ENCODE measurements around the gene PTPRK. TPM values are rescaled to one million over a fixed set of nuclear protein-coding genes. Genes with fewer than 3 reads are reported as not detected.

Gene PTPRK
- total RNA-seq, 1 donor from 2014 or later: 50.3 TPM

GRCh38 chr6:127954082-127954481, 566.3 kb downstream of the PTPRK start:
- TF ChIP-seq, protein P1, sequence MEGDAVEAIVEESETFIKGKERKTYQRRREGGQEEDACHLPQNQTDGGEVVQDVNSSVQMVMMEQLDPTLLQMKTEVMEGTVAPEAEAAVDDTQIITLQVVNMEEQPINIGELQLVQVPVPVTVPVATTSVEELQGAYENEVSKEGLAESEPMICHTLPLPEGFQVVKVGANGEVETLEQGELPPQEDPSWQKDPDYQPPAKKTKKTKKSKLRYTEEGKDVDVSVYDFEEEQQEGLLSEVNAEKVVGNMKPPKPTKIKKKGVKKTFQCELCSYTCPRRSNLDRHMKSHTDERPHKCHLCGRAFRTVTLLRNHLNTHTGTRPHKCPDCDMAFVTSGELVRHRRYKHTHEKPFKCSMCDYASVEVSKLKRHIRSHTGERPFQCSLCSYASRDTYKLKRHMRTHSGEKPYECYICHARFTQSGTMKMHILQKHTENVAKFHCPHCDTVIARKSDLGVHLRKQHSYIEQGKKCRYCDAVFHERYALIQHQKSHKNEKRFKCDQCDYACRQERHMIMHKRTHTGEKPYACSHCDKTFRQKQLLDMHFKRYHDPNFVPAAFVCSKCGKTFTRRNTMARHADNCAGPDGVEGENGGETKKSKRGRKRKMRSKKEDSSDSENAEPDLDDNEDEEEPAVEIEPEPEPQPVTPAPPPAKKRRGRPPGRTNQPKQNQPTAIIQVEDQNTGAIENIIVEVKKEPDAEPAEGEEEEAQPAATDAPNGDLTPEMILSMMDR (IDR thresholded peaks at IDR 0.05; ENCODE audit: partially characterized antibody, unreplicated experiment): no peak
- no peak for DNase-seq
- Mint-ChIP-seq H3K36me3 (ENCODE audit: unreplicated experiment) (no peaks in the 10 kb centered on the region), H3K9me3 (ENCODE audit: unreplicated experiment) (peaks cover 2% of the 10 kb centered on the region), H3K4me1 (ENCODE audit: low read depth, unreplicated experiment) (no peaks in the 10 kb centered on the region), H3K27me3 (ENCODE audit: unreplicated experiment) (no peaks in the 10 kb centered on the region), H3K27ac (ENCODE audit: unreplicated experiment) (no peak overlapping the region), H3K4me3 (ENCODE audit: unreplicated experiment) (no peak overlapping the region)

DNA sequence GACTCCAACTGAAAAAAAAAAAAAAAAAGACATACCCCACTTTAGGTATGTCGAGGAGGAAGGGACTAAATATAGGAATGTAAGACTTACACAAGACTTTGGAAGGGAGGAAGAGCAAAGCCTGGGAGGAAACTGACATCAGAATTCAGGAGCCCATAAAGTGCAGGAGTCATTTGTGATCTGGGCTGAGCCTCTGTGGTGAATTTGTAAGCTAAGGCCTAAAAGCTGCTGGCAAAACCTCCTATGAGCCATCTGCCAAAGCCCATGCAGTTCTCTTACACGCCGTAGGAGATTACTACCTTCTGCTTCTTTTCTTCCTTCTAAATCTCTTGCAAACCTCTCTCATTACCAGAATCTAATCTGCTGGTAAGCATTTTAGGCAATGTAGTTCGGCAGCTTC, 567.6 kb downstream of the PTPRK start:
- H3K4me1 Mint-ChIP-seq (ENCODE audit: low read depth, unreplicated experiment): no peaks in the 10 kb centered on the region
- H3K27ac Mint-ChIP-seq (ENCODE audit: unreplicated experiment): no peak overlapping the region
- H3K36me3 Mint-ChIP-seq (ENCODE audit: unreplicated experiment): no peaks in the 10 kb centered on the region
- TF ChIP-seq, protein P1 (IDR thresholded peaks at IDR 0.05; ENCODE audit: partially characterized antibody, unreplicated experiment): no peak
- no peak overlapping the region for H3K4me3 Mint-ChIP-seq (ENCODE audit: unreplicated experiment)
- DNase-seq: no peak
- no peaks in the 10 kb centered on the region for H3K27me3 Mint-ChIP-seq (ENCODE audit: unreplicated experiment)
- peaks cover 2% of the 10 kb centered on the region for H3K9me3 Mint-ChIP-seq (ENCODE audit: unreplicated experiment)

- no peaks in the 10 kb centered on the region for H3K27me3 Mint-ChIP-seq (ENCODE audit: unreplicated experiment)
- no peak overlapping the region for H3K4me3 Mint-ChIP-seq (ENCODE audit: unreplicated experiment)
- H3K4me1 Mint-ChIP-seq (ENCODE audit: low read depth, unreplicated experiment): no peaks in the 10 kb centered on the region
- H3K36me3 Mint-ChIP-seq (ENCODE audit: unreplicated experiment): no peaks in the 10 kb centered on the region
- H3K27ac Mint-ChIP-seq (ENCODE audit: unreplicated experiment): no peak overlapping the region
- no peak for DNase-seq
- peaks cover 2% of the 10 kb centered on the region for H3K9me3 Mint-ChIP-seq (ENCODE audit: unreplicated experiment)
- TF ChIP-seq, protein P1 (IDR thresholded peaks at IDR 0.05; ENCODE audit: partially characterized antibody, unreplicated experiment): no peak
These were observed 568.2 kb downstream of the PTPRK start for GRCh38 chr6:127952176-127952575.

- TF ChIP-seq, protein P1 (IDR thresholded peaks at IDR 0.05; ENCODE audit: partially characterized antibody, unreplicated experiment): no peak
- H3K36me3 Mint-ChIP-seq (ENCODE audit: unreplicated experiment): no peaks in the 10 kb centered on the region
- no peaks in the 10 kb centered on the region for H3K27me3 Mint-ChIP-seq (ENCODE audit: unreplicated experiment)
- no peaks in the 10 kb centered on the region for H3K4me1 Mint-ChIP-seq (ENCODE audit: low read depth, unreplicated experiment)
- H3K4me3 Mint-ChIP-seq (ENCODE audit: unreplicated experiment): no peak overlapping the region
- peaks cover 2% of the 10 kb centered on the region for H3K9me3 Mint-ChIP-seq (ENCODE audit: unreplicated experiment)
- no peak overlapping the region for H3K27ac Mint-ChIP-seq (ENCODE audit: unreplicated experiment)
- DNase-seq: no peak
These were observed 569.1 kb downstream of the PTPRK start for GRCh38 chr6:127951172-127951917.

- no peak for DNase-seq
- Mint-ChIP-seq H3K27ac (ENCODE audit: unreplicated experiment) (no peak overlapping the region), H3K36me3 (ENCODE audit: unreplicated experiment) (no peaks in the 10 kb centered on the region), H3K4me3 (ENCODE audit: unreplicated experiment) (no peak overlapping the region), H3K9me3 (ENCODE audit: unreplicated experiment) (peaks cover 2% of the 10 kb centered on the region), H3K27me3 (ENCODE audit: unreplicated experiment) (no peaks in the 10 kb centered on the region), H3K4me1 (ENCODE audit: low read depth, unreplicated experiment) (no peaks in the 10 kb centered on the region)
- TF ChIP-seq, protein P1 (IDR thresholded peaks at IDR 0.05; ENCODE audit: partially characterized antibody, unreplicated experiment): no peak
These were observed 569.7 kb downstream of the PTPRK start for GRCh38 chr6:127950566-127951145.

All from glutamatergic neuron (in vitro differentiated cells).